Measurements from ENCODE around the gene PIN1.
A peak's percentile ranks its signal among the peaks of the same experiment; 100 is the strongest.

Gene PIN1

GRCh38 chr19:9857076-9857721 lies 22.1 kb downstream of the PIN1 start:
- no peak for DNase-seq (ENCODE audit: low read depth)
- TF ChIP-seq MAX (IDR thresholded peaks at IDR 0.05; ENCODE audit: low read depth, low read length) (no peak), CTCF (IDR thresholded peaks at IDR 0.05; ENCODE audit: low read depth, low read length) (no peak), MYC (IDR thresholded peaks at IDR 0.05; ENCODE audit: low read depth, low read length) (no peak), POLR2A (IDR thresholded peaks at IDR 0.05; ENCODE audit: extremely low read depth, insufficient read length) (no peak)

GRCh38 chr19:9857920-9858746 lies 23.0 kb downstream of the PIN1 start:
- peak; percentile 79 for DNase-seq (ENCODE audit: low read depth)
- TF ChIP-seq POLR2A (IDR thresholded peaks at IDR 0.05; ENCODE audit: extremely low read depth, insufficient read length) (no peak), MAX (IDR thresholded peaks at IDR 0.05; ENCODE audit: low read depth, low read length) (no peak), CTCF (IDR thresholded peaks at IDR 0.05; ENCODE audit: low read depth, low read length) (no peak), MYC (IDR thresholded peaks at IDR 0.05; ENCODE audit: low read depth, low read length) (no peak)
- no peak overlapping the region for H3K4me3 ChIP-seq (ENCODE audit: low read depth, low read length)

More at GRCh38 chr19:9857076-9857721, 22.1 kb downstream of the PIN1 start:
- no peak overlapping the region for H3K4me3 ChIP-seq (ENCODE audit: low read depth, low read length)

- no peak for TF ChIP-seq MYC (IDR thresholded peaks at IDR 0.05; ENCODE audit: low read depth, low read length)
- TF ChIP-seq MAX (IDR thresholded peaks at IDR 0.05; ENCODE audit: low read depth, low read length), result no peak
- TF ChIP-seq POLR2A (IDR thresholded peaks at IDR 0.05; ENCODE audit: extremely low read depth, insufficient read length), result no peak
- no peak for TF ChIP-seq CTCF (IDR thresholded peaks at IDR 0.05; ENCODE audit: low read depth, low read length)
Measured at GRCh38 chr19:9858766-9859165, 23.6 kb downstream of the PIN1 start.

GRCh38 chr19:9860407-9860806 lies 25.3 kb downstream of the PIN1 start:
- no peak for TF ChIP-seq MAX (IDR thresholded peaks at IDR 0.05; ENCODE audit: low read depth, low read length)
- no peak for TF ChIP-seq CTCF (IDR thresholded peaks at IDR 0.05; ENCODE audit: low read depth, low read length)
- TF ChIP-seq POLR2A (IDR thresholded peaks at IDR 0.05; ENCODE audit: extremely low read depth, insufficient read length), result no peak
- no peak overlapping the region for H3K4me3 ChIP-seq (ENCODE audit: low read depth, low read length)
- no peak for DNase-seq (ENCODE audit: low read depth)

More at GRCh38 chr19:9858766-9859165, 23.6 kb downstream of the PIN1 start:
- no peak for DNase-seq (ENCODE audit: low read depth)
- H3K4me3 ChIP-seq (ENCODE audit: low read depth, low read length), result no peak overlapping the region

- TF ChIP-seq CTCF (IDR thresholded peaks at IDR 0.05; ENCODE audit: low read depth, low read length) (no peak), MYC (IDR thresholded peaks at IDR 0.05; ENCODE audit: low read depth, low read length) (no peak), MAX (IDR thresholded peaks at IDR 0.05; ENCODE audit: low read depth, low read length) (no peak), POLR2A (IDR thresholded peaks at IDR 0.05; ENCODE audit: extremely low read depth, insufficient read length) (no peak)
- no peak overlapping the region for H3K4me3 ChIP-seq (ENCODE audit: low read depth, low read length)
- no peak for DNase-seq (ENCODE audit: low read depth)
Measured at GRCh38 chr19:9861503-9861902, 26.4 kb downstream of the PIN1 start.

All from NB4 (cell line).